Aorta (tissue), 5 donors: ENCODE results near the gene TARM1. TPM values are rescaled to one million over a fixed set of nuclear protein-coding genes. Genes with fewer than 3 reads are reported as not detected.
A peak's percentile ranks its signal among the peaks of the same experiment; 100 is the strongest.

Source experiments
- ATAC-seq: fragments of 200-7000 bp; cut with Tn5 transposase; one replicate; pipeline ENCODE4 v1.9.1; 2022; ENCODE audit warnings: moderate library complexity; ENCODE audit not compliant: low FRiP score
- DNase-seq, 2 donors: peaks; one replicate each; pipeline ENCODE4 v3.0.0-alpha.2; 2020
- H3K27ac ChIP-seq, 2 donors: one replicate each; pipeline ENCODE4 v1.5.1; 2013; ENCODE audit warnings: low read length in 2 of 2, mild to moderate bottlenecking in 2 of 2, moderate library complexity in 2 of 2, control low read depth in 1 of 2, inconsistent platforms in 1 of 2, low read depth in 1 of 2
- H3K27me3 ChIP-seq, 2 donors: one replicate each; pipeline ENCODE4 v1.6.1; 2013; ENCODE audit warnings: control low read depth in 1 of 2, low read length in 1 of 2, mild to moderate bottlenecking in 1 of 2, moderate library complexity in 1 of 2; ENCODE audit not compliant: insufficient read depth in 2 of 2, control insufficient read depth in 1 of 2
- H3K36me3 ChIP-seq, 2 donors: one replicate each; pipeline ENCODE4 v1.6.1; 2013; ENCODE audit warnings: control low read depth in 1 of 2, low read length in 1 of 2, mild to moderate bottlenecking in 1 of 2; ENCODE audit not compliant: insufficient read depth in 2 of 2, control insufficient read depth in 1 of 2
- H3K4me1 ChIP-seq, 2 donors: one replicate each; pipeline ENCODE4 v1.6.1; 2013; ENCODE audit warnings: low read length in 2 of 2, control low read depth in 1 of 2, mild to moderate bottlenecking in 1 of 2, moderate library complexity in 1 of 2; ENCODE audit not compliant: insufficient read depth in 2 of 2, control insufficient read depth in 1 of 2
- H3K4me3 ChIP-seq, 2 donors: one replicate each; pipeline ENCODE4 v1.5.1; 2013; ENCODE audit warnings: low read length in 2 of 2, control low read depth in 1 of 2, mild to moderate bottlenecking in 1 of 2
- H3K9me3 ChIP-seq: one replicate; pipeline ENCODE4 v1.6.1; 2013; ENCODE audit warnings: mild to moderate bottlenecking, low read length; ENCODE audit not compliant: control insufficient read depth
- WGBS, 2 donors: extraction: QIAGEN DNeasy Blood & Tissue Kit; methylation state at CpG; one replicate each; pipeline ENCODE4 v1.1.7; 2013; 5-methylcytosine and 5-hydroxymethylcytosine counted together
- intact Hi-C, 2 donors: fragments of 100-400 bp; cut with DNase I; formaldehyde crosslinking; loops; one replicate each; pipeline versions ENCODE4 v1.14.2 to v1.15.0; 2022
- polyA plus RNA-seq, 2 donors: library from polyadenylated mRNA; stranded (reverse); fragments of 200-250 nt; gene quantifications; one replicate each; pipeline ENCODE4 v1.2.3, GENCODE V29; 2013
- total RNA-seq, 2 donors: library from RNA; stranded (reverse); fragmentation: NEBNext Ultra II Directional; extraction: Animal tissue kit (Norgen Biotek cat#: 25700); gene quantifications; one replicate each; pipeline ENCODE4 v1.2.1, GENCODE V29; 2021
- donor health status: healthy with polysubstance abuse.
- donor health status: Bipolar disorder and iron deficiency.
- donor health status: DM: no; HTN: no; CAD: no.
- donor health status: DM: no; HTN: no; CAD: no.
- donor health status: DM: yes; HTN: yes; CAD: no.

Gene TARM1
- total and polyA plus RNA-seq, 4 donors: not detected

DNA sequence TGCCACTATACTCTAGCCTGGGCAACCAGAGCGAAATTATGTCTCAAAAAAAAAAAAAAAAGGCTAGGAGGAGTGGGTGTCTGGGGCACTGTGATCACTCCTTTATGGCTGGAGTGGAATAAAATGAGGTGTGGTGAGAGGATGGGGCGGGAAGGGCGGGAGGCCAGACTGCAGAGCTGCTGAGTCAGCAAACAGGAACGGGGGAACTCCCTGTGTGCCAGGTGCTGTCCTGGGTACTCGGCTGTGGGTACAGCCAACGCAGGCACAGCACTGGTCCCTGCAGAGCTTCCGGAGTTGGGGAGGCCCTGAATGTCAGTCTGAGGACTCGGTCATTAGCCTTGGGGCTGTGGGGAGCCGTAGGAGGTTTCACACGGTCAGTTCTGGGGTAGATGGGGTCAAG, 40.1 kb upstream of the TARM1 start:
- no peak for DNase-seq
- WGBS, 2 donors: 94 to 96% methylated on average over 9 to 10 of the region's 10 CpGs
- no peak for ATAC-seq
- Histone ChIP-seq H3K27me3 (no peaks in the 10 kb centered on the region), H3K36me3 (peaks cover 0 to 20% of the 10 kb centered on the region in 2 donors), H3K9me3 (no peaks in the 10 kb centered on the region), H3K4me1 (no peaks in the 10 kb centered on the region), H3K4me3 (no peak overlapping the region), H3K27ac (no peak overlapping the region)
- intact Hi-C loops: no loop called here

DNA sequence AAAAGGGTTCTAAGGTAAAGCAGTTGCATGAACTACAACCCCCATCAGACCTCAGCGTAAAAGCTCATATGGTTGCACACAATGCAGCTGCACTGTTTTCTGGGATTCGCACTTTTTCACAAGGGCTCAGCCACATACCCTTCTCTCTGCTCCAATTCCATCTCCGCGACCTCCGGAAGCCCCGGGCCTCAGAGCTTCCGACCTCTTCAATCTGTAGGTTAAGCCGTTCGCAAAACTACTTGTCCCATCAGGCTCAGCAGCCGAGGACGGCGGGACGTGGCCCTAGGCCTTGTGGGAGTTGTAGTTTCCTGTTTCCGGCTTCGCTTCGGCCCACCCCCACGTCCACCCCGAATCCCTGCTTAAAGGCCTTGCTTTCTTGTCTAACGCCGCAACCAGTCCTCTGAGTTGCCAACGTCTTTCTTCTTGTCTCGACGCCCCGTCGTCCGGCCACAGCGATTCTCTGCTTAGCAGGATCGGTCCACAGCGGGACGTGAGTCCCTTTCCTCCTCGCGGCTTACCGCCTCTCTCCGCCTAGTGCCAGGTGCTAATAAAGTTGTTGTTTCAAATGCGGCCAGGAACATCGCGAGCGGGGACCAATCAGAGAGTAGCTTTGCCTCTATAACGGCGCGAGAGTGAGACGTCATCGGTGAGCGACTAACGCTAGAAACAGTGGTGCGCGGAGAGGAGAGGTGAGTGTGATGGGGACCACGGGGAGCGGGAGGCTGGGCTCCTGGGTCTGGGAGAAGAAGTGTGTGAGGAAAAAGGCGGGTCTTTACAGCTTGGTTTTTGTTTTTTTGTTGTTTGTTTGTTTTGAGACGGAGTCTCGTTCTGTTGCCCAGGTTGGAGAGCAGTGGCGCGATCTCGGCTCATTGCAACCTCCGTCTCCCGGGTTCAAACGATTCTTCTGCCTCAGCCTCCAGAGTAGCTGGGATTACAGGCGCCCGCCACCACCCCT, 34.2 kb upstream of the TARM1 start, which contains the start of the genes PRPF31 and TFPT:
PRPF31 (plus strand) TSS at position 646 of the 955 bp plus-strand sequence. CDS start 2,525 bp downstream, outside the sequence.
TFPT (minus strand) TSS at position 549 of the 955 bp plus-strand sequence; CDS start at position 161, 388 bp downstream.
- no peaks in the 10 kb centered on the region for H3K9me3 ChIP-seq
- no peaks in the 10 kb centered on the region for H3K36me3 ChIP-seq
- peak within 1 kb of the TSS in 1 of 2 donors; percentile 51 for H3K27ac ChIP-seq
- ATAC-seq: peak; percentile 97
- intact Hi-C loops: loop anchor here (1.0 to 10.0 kb wide), 3 partner anchors 22 to 251 kb away; partner anchors contain the start of genes CNOT3 (in 1 of the 2), MYADM (in 1 of the 2) and TSEN34 (in 1 of the 2)
- H3K4me1 ChIP-seq: no peaks in the 10 kb centered on the region
- 0 to 1% methylated on average over 60 of the region's 60 CpGs for WGBS, 2 donors
- peak within 1 kb of the TSS; percentile 41 to 59 for H3K4me3 ChIP-seq
- no peaks in the 10 kb centered on the region for H3K27me3 ChIP-seq
- peak; percentile 98 for DNase-seq

DNA sequence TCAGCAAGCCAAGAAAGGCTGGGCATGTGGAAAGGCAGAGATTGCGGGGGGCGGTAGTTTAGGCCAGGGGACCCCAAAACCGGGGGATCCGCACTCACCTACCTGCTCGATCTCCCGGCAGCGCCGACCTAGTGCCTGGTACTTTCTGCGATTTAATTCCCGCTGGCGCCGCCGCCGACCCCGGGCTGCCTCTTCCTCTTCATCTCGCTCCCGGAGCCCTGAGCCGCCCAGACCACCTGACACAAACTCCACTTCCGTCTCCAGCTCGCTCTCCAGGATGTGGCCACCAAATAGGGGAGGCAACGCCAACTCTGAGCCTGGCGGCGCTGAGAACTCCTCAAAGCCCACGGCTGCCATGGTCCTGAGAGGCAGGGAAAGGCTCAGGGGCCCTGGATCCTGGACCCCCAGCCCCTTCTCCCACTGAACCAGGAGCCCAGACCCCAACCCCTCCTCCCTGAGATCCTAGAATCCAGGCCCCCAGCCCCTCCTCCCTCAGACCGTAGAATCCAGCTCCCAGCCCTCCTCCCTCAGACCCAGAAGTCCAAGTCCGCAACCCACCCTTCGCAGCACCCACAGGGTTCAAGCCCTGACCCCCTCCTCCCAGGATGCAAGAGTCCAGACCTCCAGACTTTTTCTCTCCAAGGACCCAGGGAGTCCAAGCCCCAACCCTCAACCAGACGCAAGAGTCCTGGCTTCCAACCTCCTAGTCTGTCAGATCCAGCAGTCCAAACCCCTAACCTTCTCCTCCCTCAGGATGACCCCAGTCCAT, 33.4 kb upstream of the TARM1 start:
- Histone ChIP-seq H3K27ac (no peak overlapping the region), H3K4me1 (no peaks in the 10 kb centered on the region), H3K27me3 (no peaks in the 10 kb centered on the region), H3K36me3 (no peaks in the 10 kb centered on the region), H3K4me3 (peak overlapping the region; percentile 36 to 52), H3K9me3 (no peaks in the 10 kb centered on the region)
- intact Hi-C loops: loop anchor here (1.0 to 10.0 kb wide), 3 partner anchors 23 to 250 kb away; partner anchors contain the start of genes CNOT3 (in 1 of the 2), MYADM (in 1 of the 2) and TSEN34 (in 1 of the 2)
- no peak for ATAC-seq
- DNase-seq: peak; percentile 70 to 84
- 22 to 26% methylated on average over 28 of the region's 28 CpGs for WGBS, 2 donors

DNA sequence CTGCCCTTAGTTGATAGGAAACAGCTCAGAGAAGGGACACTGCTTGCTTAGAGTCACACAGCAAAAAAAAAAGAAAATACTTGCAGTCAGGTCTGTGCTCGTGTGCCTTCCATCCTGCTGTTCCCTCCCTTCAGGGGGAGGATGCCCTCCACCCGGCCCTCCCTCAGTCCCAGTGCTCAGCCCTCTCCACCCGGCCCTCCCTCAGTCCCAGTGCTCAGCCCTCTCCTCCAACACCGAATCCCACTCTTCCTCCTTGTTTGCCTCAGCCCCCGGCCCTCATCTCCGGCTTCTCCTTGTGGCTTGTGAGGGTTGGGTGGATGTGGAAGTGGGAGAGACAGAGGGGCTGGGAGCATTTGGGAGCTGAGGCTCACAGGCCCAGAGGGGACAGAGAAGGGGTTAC, 28.5 kb upstream of the TARM1 start:
- ATAC-seq (no peak), DNase-seq (peak in 1 of 2 donors; percentile 48)
- no peak overlapping the region for H3K4me3 ChIP-seq
- no peaks in the 10 kb centered on the region for H3K9me3 ChIP-seq
- no peaks in the 10 kb centered on the region for H3K27me3 ChIP-seq
- peaks cover 0 to 2% of the 10 kb centered on the region in 2 donors for H3K36me3 ChIP-seq
- H3K4me1 ChIP-seq: no peaks in the 10 kb centered on the region
- H3K27ac ChIP-seq: no peak overlapping the region
- intact Hi-C loops: loop anchor here (10.0 kb wide), 2 partner anchors 245 to 265 kb away; partner anchors contain the start of gene MYADM (in 1 of the 2)
- WGBS, 2 donors: 66 to 77% methylated on average over 6 of the region's 6 CpGs

DNA sequence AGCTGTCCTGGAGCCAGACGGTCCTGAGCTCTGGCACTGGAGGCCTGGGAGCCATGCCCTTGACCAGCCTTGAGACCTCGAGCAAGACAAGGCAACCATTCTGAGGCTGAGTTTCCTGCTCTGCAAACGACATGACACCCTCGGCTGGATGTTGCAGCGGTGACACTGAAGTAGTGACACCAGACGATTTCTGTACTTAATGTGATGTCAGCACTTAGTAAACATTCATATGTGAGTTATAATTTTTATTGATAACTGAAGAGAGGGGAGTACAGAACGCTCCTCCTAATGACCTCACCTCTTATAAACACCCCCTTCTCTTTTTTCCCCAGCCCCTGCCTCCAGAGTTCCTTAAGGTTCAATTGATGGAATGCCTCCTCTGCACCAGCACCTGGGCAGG, 27.3 kb upstream of the TARM1 start:
- H3K27me3 ChIP-seq: no peaks in the 10 kb centered on the region
- ATAC-seq (no peak), DNase-seq (no peak)
- intact Hi-C loops: loop anchor here in 1 of 2 donors (10.0 kb wide), 1 partner anchor 264 kb away; no protein-coding TSS in a partner anchor
- no peak overlapping the region for H3K27ac ChIP-seq
- peaks cover 0 to under 1% of the 10 kb centered on the region in 2 donors for H3K4me1 ChIP-seq
- H3K36me3 ChIP-seq: peaks cover 0 to 2% of the 10 kb centered on the region in 2 donors
- no peak overlapping the region for H3K4me3 ChIP-seq
- H3K9me3 ChIP-seq: no peaks in the 10 kb centered on the region
- WGBS, 2 donors: 74 to 81% methylated on average over 7 of the region's 7 CpGs

DNA sequence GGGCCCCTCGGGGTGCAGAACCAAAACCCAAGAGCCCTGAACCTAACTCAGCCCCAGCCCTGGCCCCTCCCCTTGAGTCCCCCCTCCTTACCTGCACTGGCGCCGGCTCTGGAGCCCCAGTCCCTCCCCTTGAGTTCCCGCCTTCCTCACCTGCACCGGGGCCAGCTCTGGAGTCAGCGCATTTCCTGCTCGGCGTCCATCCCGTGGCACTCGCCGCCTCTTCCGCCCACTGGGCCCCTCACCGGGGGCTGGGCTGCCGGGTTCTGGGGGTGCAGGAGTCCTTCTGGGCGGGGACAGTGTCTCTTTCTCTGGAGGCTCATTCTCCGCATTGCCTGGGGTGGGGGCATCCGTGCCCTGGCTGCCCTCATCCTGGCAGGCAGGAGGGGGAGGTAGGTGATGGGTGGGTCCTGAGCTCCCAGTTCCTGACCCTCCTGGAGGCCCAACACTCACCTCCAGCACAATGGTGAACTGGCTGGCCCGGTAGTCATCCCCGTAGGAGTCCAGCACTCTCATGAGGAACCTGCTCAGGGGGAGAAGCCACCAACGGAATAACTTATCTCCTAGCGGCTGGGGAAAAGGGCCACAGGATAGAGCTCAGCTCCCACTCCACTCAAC, 26.8 kb upstream of the TARM1 start:
- Histone ChIP-seq H3K27ac (no peak overlapping the region), H3K36me3 (peaks cover 0 to 2% of the 10 kb centered on the region in 2 donors), H3K4me1 (peaks cover 0 to 2% of the 10 kb centered on the region in 2 donors), H3K9me3 (no peaks in the 10 kb centered on the region), H3K4me3 (no peak overlapping the region), H3K27me3 (no peaks in the 10 kb centered on the region)
- DNase-seq: peak; percentile 40 to 67
- intact Hi-C loops: loop anchor here in 1 of 2 donors (10.0 kb wide), 1 partner anchor 263 kb away; no protein-coding TSS in a partner anchor
- WGBS, 2 donors: 80 to 84% methylated on average over 20 to 21 of the region's 21 CpGs
- ATAC-seq: no peak

DNA sequence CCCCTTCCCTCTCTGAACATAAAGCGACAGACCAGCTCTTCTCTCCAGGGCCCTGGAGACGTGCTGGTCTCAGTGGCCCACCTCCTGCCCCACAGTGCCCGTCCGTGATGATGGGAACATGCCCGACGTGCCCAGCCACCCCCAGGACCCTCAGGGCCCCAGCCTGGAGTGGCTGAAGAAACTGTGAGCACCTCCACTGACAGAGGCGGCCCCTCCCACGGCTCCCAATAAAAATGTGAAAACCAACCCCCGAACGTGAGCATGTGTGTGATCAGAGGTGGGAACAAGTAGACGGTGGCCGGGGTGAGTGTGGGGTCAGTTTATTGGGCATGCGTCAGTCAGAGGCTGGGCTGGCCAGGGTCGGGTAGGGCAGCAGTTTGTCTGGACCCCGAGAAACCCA, 25.6 kb upstream of the TARM1 start:
- Histone ChIP-seq H3K4me1 (peaks cover 0 to 2% of the 10 kb centered on the region in 2 donors), H3K9me3 (no peaks in the 10 kb centered on the region), H3K4me3 (no peak overlapping the region), H3K36me3 (peaks cover 0 to 2% of the 10 kb centered on the region in 2 donors), H3K27ac (no peak overlapping the region), H3K27me3 (no peaks in the 10 kb centered on the region)
- WGBS, 2 donors: 74 to 76% methylated on average over 15 of the region's 15 CpGs
- intact Hi-C loops: loop anchor here in 1 of 2 donors (10.0 kb wide), 1 partner anchor 262 kb away; no protein-coding TSS in a partner anchor
- no peak for ATAC-seq
- peak in 1 of 2 donors; percentile 39 for DNase-seq
